Measurements from ENCODE around the gene THAP4.

GRCh38 chr2:241574911-241575623, 61.9 kb downstream of the THAP4 start:
- TF ChIP-seq CTCF (IDR thresholded peaks at IDR 0.05) (no peak), POLR2A (IDR thresholded peaks at IDR 0.05) (no peak), EP300 (IDR thresholded peaks at IDR 0.05) (no peak), POLR2AphosphoS5 (IDR thresholded peaks at IDR 0.05) (no peak)

Data from stomach (tissue), 4 donors.